ENCODE results near the gene SLC22A23. TPM values are rescaled to one million over a fixed set of nuclear protein-coding genes. Genes with fewer than 3 reads are reported as not detected.

Gene SLC22A23
- total and polyA plus RNA-seq, 2 of the 4 experiments (the other 2 are of a cell fraction) = 0.72 to 1.6 TPM

- Histone ChIP-seq H3K14ac (replicated peaks; ENCODE audit: low read depth, low read length) (no peak overlapping the region), H3K18ac (ENCODE audit: low read depth, low read length) (no peak overlapping the region), H3K56ac (ENCODE audit: extremely low read depth, insufficient read depth, low read length) (no peak overlapping the region), H2BK5ac (ENCODE audit: low read depth, low read length, poor library complexity, severe bottlenecking) (no peak overlapping the region), H4K20me1 (ENCODE audit: insufficient read depth, low read length) (no peaks in the 10 kb centered on the region), H2AK9ac (replicated peaks; ENCODE audit: low read depth, low read length, poor library complexity) (no peak overlapping the region), H3K27ac (ENCODE audit: insufficient read depth, low read length) (no peak overlapping the region), H3K9ac (ENCODE audit: low read depth, low read length) (no peak overlapping the region), H2BK20ac (ENCODE audit: low read depth, low read length) (no peak overlapping the region), H4K8ac (ENCODE audit: low read depth in 2 of 2, low read length in 2 of 2) (no peak overlapping the region), H4K5ac (ENCODE audit: low read depth, low read length) (no peak overlapping the region), H3K4me3 (ENCODE audit: insufficient read depth, low read depth, low read length) (no peak overlapping the region), H3K23ac (ENCODE audit: low read depth, low read length) (no peak overlapping the region), H4K91ac (ENCODE audit: insufficient read depth, low read depth, low read length) (no peak overlapping the region), H3K4me1 (ENCODE audit: control insufficient read depth, insufficient read depth, low read length) (no peaks in the 10 kb centered on the region), H3K9me3 (ENCODE audit: control insufficient read depth, insufficient read depth, low read length) (peaks cover 12% of the 10 kb centered on the region), H2AK5ac (ENCODE audit: low read depth, low read length) (no peak overlapping the region), H3K27me3 (ENCODE audit: control insufficient read depth, insufficient read depth, low read length) (peaks cover 62% of the 10 kb centered on the region), H2BK15ac (ENCODE audit: low read depth, low read length) (no peak overlapping the region), H3K4ac (ENCODE audit: low read depth, low read length) (no peak overlapping the region), H2AFZ (replicated peaks; ENCODE audit: low read length, poor library complexity) (no peak overlapping the region), H3K79me1 (ENCODE audit: low read depth in 1 of 2, low read length in 2 of 2) (no peaks in the 10 kb centered on the region), H3K9me1 (ENCODE audit: insufficient read depth, low read length) (no peaks in the 10 kb centered on the region), H3K36me3 (ENCODE audit: control insufficient read depth, insufficient read depth, low read length) (no peaks in the 10 kb centered on the region), H3K4me2 (ENCODE audit: low read depth, low read length) (no peak overlapping the region), H2BK120ac (ENCODE audit: low read depth, low read length) (no peak overlapping the region)
- intact Hi-C loops (cut with micrococcal nuclease) = no loop called here
- POLR2A ChIA-PET (ENCODE audit: unreplicated experiment) = no interaction called here
- ATAC-seq (ENCODE audit: low read depth) (no peak), DNase-seq (peak; percentile 23)
- dilution Hi-C loops (cut with HindIII; ENCODE audit: low sequenced_read_pairs, unreplicated experiment) = no loop called here
- WGBS, 2 experiments (ENCODE audit: extremely low coverage in 2 of 2, insufficient read length in 1 of 2) = no CpG with 5 or more reads among the region's 2 CpGs
- CTCF ChIA-PET = no interaction called here
- in situ Hi-C loops (cut with MboI; ENCODE audit: low sequenced_read_pairs) = no loop called here
- no TSS peak for BruUV-seq (replicated peaks)
- no peak for TF ChIP-seq MAFK (IDR thresholded peaks at IDR 0.05; ENCODE audit: low read depth, low read length)
- no peak for TF ChIP-seq CEBPB (IDR thresholded peaks at IDR 0.05; ENCODE audit: low read depth, low read length)
- TF ChIP-seq MAZ (IDR thresholded peaks at IDR 0.05; ENCODE audit: borderline replicate concordance, low read depth, low read length) = no peak
- TF ChIP-seq RAD21 (IDR thresholded peaks at IDR 0.05; ENCODE audit: low read length) = no peak
- no peak for TF ChIP-seq RFX5 (IDR thresholded peaks at IDR 0.05; ENCODE audit: low read depth, low read length)
- TF ChIP-seq NFE2L2 (IDR thresholded peaks at IDR 0.05; ENCODE audit: low read depth, low read length) = no peak
- no peak for TF ChIP-seq POLR2A (IDR thresholded peaks at IDR 0.05; ENCODE audit: low read depth, low read length)
- TF ChIP-seq MXI1 (IDR thresholded peaks at IDR 0.05; ENCODE audit: borderline replicate concordance, low read depth, low read length) = no peak
- TF ChIP-seq USF2 (IDR thresholded peaks at IDR 0.05; ENCODE audit: low read depth, low read length) = no peak
Measured at GRCh38 chr6:3490625-3490980, 33.8 kb upstream of the SLC22A23 start.
